Activated naive CD4-positive, alpha-beta T cell treated with Interleukin-2 at 50 U/mL for 16 hours (primary cell): Measurements from ENCODE around the gene CENPW.

Experiments used
- DNase-seq: peaks from one replicate; pipeline ENCODE4 v3.0.0-alpha.2; 2020

CENPW gene

GRCh38 chr6:126339796-126340609 is at the start of gene CENPW:
CENPW (plus strand) TSS chr6:126340115; CDS start chr6:126340274, 159 bp downstream.
- peak; percentile 92 for DNase-seq

GRCh38 chr6:126293891-126294524 is 45.9 kb upstream of the CENPW start:
- no peak for DNase-seq

- no peak for DNase-seq
Observed at GRCh38 chr6:126300126-126300525, 39.8 kb upstream of the CENPW start.

- DNase-seq, result no peak
Observed at GRCh38 chr6:126300735-126301134, 39.2 kb upstream of the CENPW start.

- no peak for DNase-seq
Observed at GRCh38 chr6:126302191-126302590, 37.7 kb upstream of the CENPW start.

- DNase-seq, result no peak
Observed at GRCh38 chr6:126307849-126308248, 32.1 kb upstream of the CENPW start.

GRCh38 chr6:126308362-126308761 is 31.6 kb upstream of the CENPW start:
- DNase-seq, result no peak

GRCh38 chr6:126312013-126312665 is 27.8 kb upstream of the CENPW start:
- no peak for DNase-seq

GRCh38 chr6:126313941-126314340 is 26.0 kb upstream of the CENPW start:
- DNase-seq, result no peak

- no peak for DNase-seq
Observed at GRCh38 chr6:126318797-126319196, 21.1 kb upstream of the CENPW start.

GRCh38 chr6:126333729-126334128 is 6.2 kb upstream of the CENPW start:
- no peak for DNase-seq

- DNase-seq, result no peak
Observed at GRCh38 chr6:126335210-126335609, 4.7 kb upstream of the CENPW start.

GRCh38 chr6:126337323-126337722 is 2.6 kb upstream of the CENPW start:
- no peak for DNase-seq

GRCh38 chr6:126341126-126341525 is 1.2 kb downstream of the CENPW start:
- no peak for DNase-seq

GRCh38 chr6:126344181-126344580 is 4.3 kb downstream of the CENPW start:
- no peak for DNase-seq

- DNase-seq, result no peak
Observed at GRCh38 chr6:126351960-126352359, 12.0 kb downstream of the CENPW start.

GRCh38 chr6:126352514-126352913 is 12.6 kb downstream of the CENPW start:
- no peak for DNase-seq

GRCh38 chr6:126356526-126356925 is 16.6 kb downstream of the CENPW start:
- DNase-seq, result no peak

- no peak for DNase-seq
Observed at GRCh38 chr6:126359936-126360537, 20.1 kb downstream of the CENPW start.

- no peak for DNase-seq
Observed at GRCh38 chr6:126361832-126362440, 22.0 kb downstream of the CENPW start.

GRCh38 chr6:126367849-126368248 is 27.9 kb downstream of the CENPW start:
- DNase-seq, result no peak

GRCh38 chr6:126372626-126373025 is 32.7 kb downstream of the CENPW start:
- DNase-seq, result no peak

- DNase-seq, result no peak
Observed at GRCh38 chr6:126373344-126373743, 33.4 kb downstream of the CENPW start.
